HepG2 (cell line): ENCODE data around the gene NAA35. TPM values are rescaled to one million over a fixed set of nuclear protein-coding genes. Genes with fewer than 3 reads are reported as not detected.

Source experiments
- AHR ChIP-seq: IDR thresholded peaks from 2 replicates; pipeline ENCODE4 v1.6.1; 2018; ENCODE audit warnings: missing genetic modification reagents, missing compliant biosample characterization
- ATF5 ChIP-seq: sonication (generic); formaldehyde crosslinking; IDR thresholded peaks from 2 replicates; pipeline ENCODE4 v1.4.0; 2020; ENCODE audit warnings: mild to moderate bottlenecking, low read depth, missing genetic modification reagents
- CBX5 ChIP-seq: sonication (generic); formaldehyde crosslinking; IDR thresholded peaks from 2 replicates; pipeline ENCODE4 v1.4.0; 2020; ENCODE audit warnings: missing genetic modification reagents, borderline replicate concordance
- EED ChIP-seq: sonication (generic); formaldehyde crosslinking; IDR thresholded peaks from 2 replicates; pipeline ENCODE4 v1.5.0; 2020; ENCODE audit warnings: mild to moderate bottlenecking, missing genetic modification reagents
- ETV6 ChIP-seq: sonication (generic); formaldehyde crosslinking; conservative IDR thresholded peaks from 2 replicates; pipeline ENCODE4 v1.4.0; 2020; ENCODE audit warnings: missing genetic modification reagents
- GABPA ChIP-seq, 2 experiments: IDR thresholded peaks; 2 replicates each; pipeline ENCODE4 v1.6.1; 2011 to 2016; ENCODE audit warnings: low read depth in 2 of 2, low read length in 1 of 2, missing biosample characterization in 1 of 2, missing genetic modification characterization in 1 of 2
- GLI4 ChIP-seq: sonication (generic); formaldehyde crosslinking; IDR thresholded peaks from 2 replicates; pipeline ENCODE4 v1.5.1; 2020; ENCODE audit warnings: missing genetic modification reagents, mild to moderate bottlenecking, moderate library complexity, borderline replicate concordance
- HNRNPLL ChIP-seq: fragments of 200-400 bp; formaldehyde crosslinking; IDR thresholded peaks from 2 replicates; pipeline ENCODE4 v1.6.1; 2017; ENCODE audit warnings: mild to moderate bottlenecking, low read depth, low read length; ENCODE audit not compliant: poor library complexity, severe bottlenecking
- HOMEZ ChIP-seq: IDR thresholded peaks from 2 replicates; pipeline ENCODE4 v1.6.1; 2016; ENCODE audit warnings: low read depth
- HOXA7 ChIP-seq: sonication (generic); formaldehyde crosslinking; IDR thresholded peaks from 2 replicates; pipeline ENCODE4 v1.8.1; 2022; ENCODE audit warnings: mild to moderate bottlenecking, missing genetic modification reagents, moderate library complexity
- KLF11 ChIP-seq: IDR thresholded peaks from 2 replicates; pipeline ENCODE4 v1.6.1; 2016; ENCODE audit warnings: missing compliant biosample characterization
- MTA1 ChIP-seq: sonication (generic); formaldehyde crosslinking; IDR thresholded peaks from 2 replicates; pipeline ENCODE4 v1.4.0; 2020; ENCODE audit warnings: missing genetic modification reagents, mild to moderate bottlenecking, borderline replicate concordance
- NFYB ChIP-seq: sonication (generic); formaldehyde crosslinking; IDR thresholded peaks from 2 replicates; pipeline ENCODE4 v1.4.0; 2020; ENCODE audit warnings: missing genetic modification reagents
- RELA ChIP-seq: sonication (generic); formaldehyde crosslinking; IDR thresholded peaks from 2 replicates; pipeline ENCODE4 v1.4.0; 2020; ENCODE audit warnings: missing genetic modification reagents
- ZBTB42 ChIP-seq: sonication (generic); formaldehyde crosslinking; IDR thresholded peaks from 2 replicates; pipeline ENCODE4 v1.5.0; 2020; ENCODE audit warnings: mild to moderate bottlenecking, missing genetic modification reagents
- ZBTB7B ChIP-seq: sonication (generic); formaldehyde crosslinking; IDR thresholded peaks from 2 replicates; pipeline ENCODE4 v1.4.0; 2020; ENCODE audit warnings: missing genetic modification reagents
- ZMAT3 ChIP-seq: sonication (generic); formaldehyde crosslinking; conservative IDR thresholded peaks from 2 replicates; pipeline ENCODE4 v1.7.0; 2021; ENCODE audit warnings: missing genetic modification reagents
- ZNF142 ChIP-seq: sonication (generic); formaldehyde crosslinking; IDR thresholded peaks from 2 replicates; pipeline ENCODE4 v1.4.0; 2020; ENCODE audit warnings: missing genetic modification reagents
- ZNF550 ChIP-seq: sonication (generic); formaldehyde crosslinking; IDR thresholded peaks from 2 replicates; pipeline ENCODE4 v1.4.0; 2020; ENCODE audit warnings: mild to moderate bottlenecking, missing genetic modification reagents, borderline replicate concordance
- ZNF776 ChIP-seq: sonication (generic); formaldehyde crosslinking; IDR thresholded peaks from 2 replicates; pipeline ENCODE4 v1.4.0; 2020; ENCODE audit warnings: mild to moderate bottlenecking, missing genetic modification reagents
- ZNF781 ChIP-seq: sonication (generic); formaldehyde crosslinking; IDR thresholded peaks from 2 replicates; pipeline ENCODE4 v1.5.1; 2020; ENCODE audit warnings: borderline replicate concordance, mild to moderate bottlenecking, missing genetic modification reagents; ENCODE audit errors: not compliant biosample characterization
- ZNF878 ChIP-seq: sonication (generic); formaldehyde crosslinking; IDR thresholded peaks from 2 replicates; pipeline ENCODE4 v1.8.1; 2023; ENCODE audit warnings: mild to moderate bottlenecking, missing genetic modification reagents, moderate library complexity
- polyA plus RNA-seq, 8 experiments: library from polyadenylated mRNA; depleted of rRNA in 3 of 8; stranded (reverse) in 7 of 8; unstranded in 1 of 8; fragments of >200 nt; fragmentation: Illumina TruSeq in 4 of 8; extraction: Trizol in 4 of 8; gene quantifications; 2 replicates each; pipeline versions ENCODE4 v1.2.1 to v1.2.3, GENCODE V29; 2011 to 2016; ENCODE audit warnings: low read depth in 4 of 8, missing spikeins in 1 of 8, mixed read lengths in 1 of 8; ENCODE audit not compliant: insufficient read depth in 1 of 8
- total RNA-seq, 5 experiments: library from RNA; depleted of rRNA; stranded (reverse); fragments of >200 nt; fragmentation: Illumina TruSeq; extraction: Trizol; gene quantifications; 2 replicates each; pipeline ENCODE4 v1.2.3, GENCODE V29; 2016; ENCODE audit warnings: low read depth in 1 of 5

The NAA35 gene
- total and polyA plus RNA-seq, 2 of the 13 experiments (the other 11 are each of a cell fraction or from before 2014, with no cell fraction given), result 21.6 to 28.9 TPM

- TF ChIP-seq KLF11 (CRISPR knock-in tag) (no peak), ATF5 (CRISPR knock-in tag) (no peak), ZMAT3 (peak; percentile 87), ZBTB7B (CRISPR knock-in tag) (0 out of 2 replicates have a peak, but pooled peaks have one; percentile 21), NFYB (CRISPR knock-in tag) (peak; percentile 43; the same call in 1 of the 2 replicates), EED (CRISPR knock-in tag) (no peak), MTA1 (no peak; the same call in 1 of the 2 replicates), HNRNPLL (peak; percentile 90), CBX5 (CRISPR knock-in tag) (0 out of 2 replicates have a peak, but pooled peaks have one; percentile 20), HOXA7 (CRISPR knock-in tag) (no peak), AHR (CRISPR knock-in tag) (peak; percentile 20; the same call in 1 of the 2 replicates), ZNF550 (no peak), ZNF878 (CRISPR knock-in tag) (no peak), GABPA (IDR thresholded peaks at IDR 0.05; ENCODE audit: low read depth, low read length) (peak; percentile 56), GABPA (CRISPR knock-in tag; IDR thresholded peaks at IDR 0.05; ENCODE audit: low read depth) (peak; percentile 94), GLI4 (no peak), ZNF142 (CRISPR knock-in tag) (peak; percentile 82), ZNF781 (CRISPR knock-in tag) (no peak), ETV6 (CRISPR knock-in tag) (0 out of 2 replicates have a peak, but pooled peaks have one; percentile 12), HOMEZ (CRISPR knock-in tag) (peak; percentile 83; the same call in 1 of the 2 replicates), RELA (no peak), ZBTB42 (peak; percentile 70; the same call in 1 of the 2 replicates), ZNF776 (peak; percentile 30; the same call in 1 of the 2 replicates)
Observed at GRCh38 chr9:85940832-85941621, at the start of gene NAA35 (continued).
